Liver (tissue), 2 donors: Measurements from ENCODE around the gene RYR1.

Source experiments
- REST ChIP-seq: IDR thresholded peaks from 2 replicates; pipeline ENCODE4 v1.6.1; 2016; ENCODE audit warnings: antibody characterized with exemption, mild to moderate bottlenecking
- TF ChIP-seq, protein P1 (sequence below): fragments of 150-350 bp; IDR thresholded peaks from 2 replicates; pipeline ENCODE4 v1.5.1; 2017; ENCODE audit warnings: improper control_type of control experiment, low read depth, low read length; ENCODE audit not compliant: missing input control
- donor health status: healthy.

DNA sequence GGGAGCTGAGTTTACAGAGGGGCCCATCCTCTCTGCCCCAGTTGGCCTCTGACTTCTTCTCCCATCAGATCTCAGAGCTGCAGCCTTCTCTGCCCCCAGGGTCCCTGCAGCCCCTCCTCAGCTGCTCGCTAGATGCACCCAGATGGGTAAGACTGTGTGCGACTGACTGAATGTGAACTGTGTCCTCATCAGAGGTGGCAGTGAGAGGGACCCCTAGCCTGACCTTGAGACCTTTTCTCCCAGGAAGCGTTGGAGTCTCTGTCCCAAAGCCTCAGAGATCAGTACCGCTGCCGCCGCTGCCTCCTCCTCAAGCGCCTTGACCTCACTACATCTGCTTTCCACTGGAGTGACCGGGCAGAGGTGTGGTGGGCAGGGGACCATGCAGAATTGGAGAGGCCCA, 28.2 kb upstream of the RYR1 start:
- TF ChIP-seq, protein P1, sequence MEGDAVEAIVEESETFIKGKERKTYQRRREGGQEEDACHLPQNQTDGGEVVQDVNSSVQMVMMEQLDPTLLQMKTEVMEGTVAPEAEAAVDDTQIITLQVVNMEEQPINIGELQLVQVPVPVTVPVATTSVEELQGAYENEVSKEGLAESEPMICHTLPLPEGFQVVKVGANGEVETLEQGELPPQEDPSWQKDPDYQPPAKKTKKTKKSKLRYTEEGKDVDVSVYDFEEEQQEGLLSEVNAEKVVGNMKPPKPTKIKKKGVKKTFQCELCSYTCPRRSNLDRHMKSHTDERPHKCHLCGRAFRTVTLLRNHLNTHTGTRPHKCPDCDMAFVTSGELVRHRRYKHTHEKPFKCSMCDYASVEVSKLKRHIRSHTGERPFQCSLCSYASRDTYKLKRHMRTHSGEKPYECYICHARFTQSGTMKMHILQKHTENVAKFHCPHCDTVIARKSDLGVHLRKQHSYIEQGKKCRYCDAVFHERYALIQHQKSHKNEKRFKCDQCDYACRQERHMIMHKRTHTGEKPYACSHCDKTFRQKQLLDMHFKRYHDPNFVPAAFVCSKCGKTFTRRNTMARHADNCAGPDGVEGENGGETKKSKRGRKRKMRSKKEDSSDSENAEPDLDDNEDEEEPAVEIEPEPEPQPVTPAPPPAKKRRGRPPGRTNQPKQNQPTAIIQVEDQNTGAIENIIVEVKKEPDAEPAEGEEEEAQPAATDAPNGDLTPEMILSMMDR = no peak
- TF ChIP-seq REST = no peak
